GM12891 (cell line): ENCODE data around the gene BRSK2.
"Not testable (repeated sequence)": the region's sequence is repeated elsewhere in the genome, so short reads cannot be mapped to it uniquely, and the experiment has no call there.

Experiments
- PAX5 ChIP-seq: IDR thresholded peaks from 2 replicates; pipeline ENCODE4 v1.6.1; 2011; ENCODE audit warnings: low read length, moderate library complexity, mild to moderate bottlenecking; ENCODE audit not compliant: insufficient read depth, severe bottlenecking
- POLR2A ChIP-seq: IDR thresholded peaks from 2 replicates; pipeline ENCODE4 v1.6.1; 2011; ENCODE audit warnings: low read depth, low read length, control low read depth
- POLR2AphosphoS5 ChIP-seq: IDR thresholded peaks from 2 replicates; pipeline ENCODE4 v1.6.1; 2011; ENCODE audit warnings: low read depth, low read length, control low read depth
- TAF1 ChIP-seq: IDR thresholded peaks from 2 replicates; pipeline ENCODE4 v1.6.1; 2011; ENCODE audit warnings: low read depth, low read length, control low read depth

- TF ChIP-seq POLR2AphosphoS5, POLR2A, TAF1, PAX5: not testable (repeated sequence)
These were observed 45.7 kb downstream of the BRSK2 start for GRCh38 chr11:1435479-1435819.
